IMR-90 (cell line): ENCODE measurements around the gene SVIP. TPM values are rescaled to one million over a fixed set of nuclear protein-coding genes. Genes with fewer than 3 reads are reported as not detected.
A peak's percentile ranks its signal among the peaks of the same experiment; 100 is the strongest.

Experiments used
- ATAC-seq: fragments of 200-7000 bp; cut with Tn5 transposase; 2 replicates; pipeline ENCODE4 v1.9.1; 2020; ENCODE audit warnings: low read depth, mild to moderate bottlenecking, moderate library complexity
- BruUV-seq: library from RNA; stranded (reverse); fragments of 400-500 nt; replicated peaks from 2 replicates; lab custom pipeline; 2021; lab: Mats Ljungman, UMichigan
- CTCF ChIA-PET: fragments of 300-600 bp; formaldehyde crosslinking; extraction: SDS; loops from one replicate; lab custom pipeline; 2021; ENCODE audit warnings: antibody characterized with exemption; lab: Yijun Ruan, JAX
- POLR2A ChIA-PET: fragments of 300-600 bp; sonication (Branson Sonifier 250); formaldehyde crosslinking; loops from one replicate; lab custom pipeline; 2022; ENCODE audit warnings: antibody characterized with exemption; ENCODE audit not compliant: unreplicated experiment; lab: Charles Lee
- DNase-seq: peaks from one replicate; pipeline ENCODE4 v3.0.0; 2013
- H2AFZ ChIP-seq: replicated peaks from 2 replicates; pipeline ENCODE3; 2013; ENCODE audit warnings: low read length, mild to moderate bottlenecking; ENCODE audit not compliant: poor library complexity
- H2AK5ac ChIP-seq: 2 replicates; pipeline ENCODE4 v1.6.1; 2013; ENCODE audit warnings: low read depth, low read length, inconsistent platforms
- H2AK9ac ChIP-seq: replicated peaks from 2 replicates; pipeline ENCODE3; 2013; ENCODE audit warnings: mild to moderate bottlenecking, low read depth, low read length, moderate library complexity; ENCODE audit not compliant: poor library complexity
- H2BK120ac ChIP-seq: 2 replicates; pipeline ENCODE4 v1.6.1; 2013; ENCODE audit warnings: low read depth, low read length, inconsistent platforms
- H2BK15ac ChIP-seq: 3 replicates; pipeline ENCODE4 v1.6.1; 2013; ENCODE audit warnings: low read depth, low read length, inconsistent platforms
- H2BK20ac ChIP-seq: 2 replicates; pipeline ENCODE4 v1.6.1; 2013; ENCODE audit warnings: low read depth, mild to moderate bottlenecking, inconsistent platforms, low read length, moderate library complexity
- H2BK5ac ChIP-seq: 2 replicates; pipeline ENCODE4 v1.6.1; 2013; ENCODE audit warnings: mild to moderate bottlenecking, low read depth, low read length, inconsistent platforms; ENCODE audit not compliant: poor library complexity, severe bottlenecking
- H3K14ac ChIP-seq: replicated peaks from 2 replicates; pipeline ENCODE4 v1.6.1; 2013; ENCODE audit warnings: low read depth, low read length, inconsistent platforms
- H3K18ac ChIP-seq: 2 replicates; pipeline ENCODE4 v1.6.1; 2013; ENCODE audit warnings: low read depth, low read length, control low read depth
- H3K23ac ChIP-seq: 2 replicates; pipeline ENCODE4 v1.6.1; 2013; ENCODE audit warnings: low read depth, low read length, inconsistent platforms
- H3K27ac ChIP-seq: 2 replicates; pipeline ENCODE4 v1.5.1; 2013; ENCODE audit warnings: mild to moderate bottlenecking, control low read depth, low read length; ENCODE audit not compliant: insufficient read depth
- H3K27me3 ChIP-seq: 2 replicates; pipeline ENCODE4 v1.6.1; 2013; ENCODE audit warnings: low read length; ENCODE audit not compliant: control insufficient read depth, insufficient read depth
- H3K36me3 ChIP-seq: 2 replicates; pipeline ENCODE4 v1.6.1; 2013; ENCODE audit warnings: low read length, mixed read lengths; ENCODE audit not compliant: control insufficient read depth, insufficient read depth
- H3K4ac ChIP-seq: 2 replicates; pipeline ENCODE4 v1.6.1; 2013; ENCODE audit warnings: low read depth, low read length, inconsistent platforms
- H3K4me1 ChIP-seq: 2 replicates; pipeline ENCODE4 v1.6.1; 2013; ENCODE audit warnings: low read length, mixed read lengths; ENCODE audit not compliant: control insufficient read depth, insufficient read depth
- H3K4me2 ChIP-seq: 2 replicates; pipeline ENCODE4 v1.6.1; 2013; ENCODE audit warnings: low read depth, mild to moderate bottlenecking, control low read depth, low read length, moderate library complexity
- H3K4me3 ChIP-seq: 2 replicates; pipeline ENCODE4 v1.5.1; 2013; ENCODE audit warnings: low read depth, mild to moderate bottlenecking, control low read depth, low read length, moderate library complexity; ENCODE audit not compliant: insufficient read depth
- H3K56ac ChIP-seq: 2 replicates; pipeline ENCODE4 v1.6.1; 2013; ENCODE audit warnings: low read length, inconsistent platforms; ENCODE audit not compliant: insufficient read depth; ENCODE audit errors: extremely low read depth
- H3K79me1 ChIP-seq, 2 experiments: 2 replicates each; pipeline ENCODE4 v1.6.1; 2013; ENCODE audit warnings: low read length in 2 of 2, inconsistent platforms in 1 of 2, low read depth in 1 of 2
- H3K9ac ChIP-seq: 2 replicates; pipeline ENCODE4 v1.6.1; 2013; ENCODE audit warnings: low read depth, low read length, control low read depth
- H3K9me1 ChIP-seq: 2 replicates; pipeline ENCODE4 v1.6.1; 2013; ENCODE audit warnings: low read length, inconsistent platforms; ENCODE audit not compliant: insufficient read depth
- H3K9me3 ChIP-seq: 2 replicates; pipeline ENCODE4 v1.6.1; 2013; ENCODE audit warnings: low read length; ENCODE audit not compliant: control insufficient read depth, insufficient read depth
- H4K20me1 ChIP-seq: 2 replicates; pipeline ENCODE4 v1.6.1; 2013; ENCODE audit warnings: low read length, inconsistent platforms; ENCODE audit not compliant: insufficient read depth
- H4K5ac ChIP-seq: 2 replicates; pipeline ENCODE4 v1.6.1; 2013; ENCODE audit warnings: mild to moderate bottlenecking, low read depth, low read length, control low read depth
- H4K8ac ChIP-seq, 2 experiments: 2 replicates each; pipeline ENCODE4 v1.6.1; 2013; ENCODE audit warnings: low read depth in 2 of 2, low read length in 2 of 2, control low read depth in 1 of 2, inconsistent platforms in 1 of 2
- H4K91ac ChIP-seq: 2 replicates; pipeline ENCODE4 v1.6.1; 2013; ENCODE audit warnings: low read depth, low read length, inconsistent platforms; ENCODE audit not compliant: insufficient read depth
- BHLHE40 ChIP-seq: fragments of 150-350 bp; IDR thresholded peaks from 2 replicates; pipeline ENCODE4 v1.6.1; 2016; ENCODE audit warnings: mild to moderate bottlenecking, low read depth, low read length
- CEBPB ChIP-seq: IDR thresholded peaks from 2 replicates; pipeline ENCODE4 v1.6.1; 2012; ENCODE audit warnings: low read depth, low read length, improper control_type of control experiment
- CHD1 ChIP-seq: IDR thresholded peaks from 2 replicates; pipeline ENCODE4 v1.6.1; 2012; ENCODE audit warnings: low read depth, low read length, improper control_type of control experiment
- MAFK ChIP-seq: IDR thresholded peaks from 2 replicates; pipeline ENCODE4 v1.6.1; 2012; ENCODE audit warnings: low read depth, low read length, improper control_type of control experiment
- MAZ ChIP-seq: IDR thresholded peaks from 2 replicates; pipeline ENCODE4 v1.6.1; 2012; ENCODE audit warnings: low read depth, mild to moderate bottlenecking, low read length, improper control_type of control experiment, moderate library complexity, borderline replicate concordance
- MXI1 ChIP-seq: IDR thresholded peaks from 2 replicates; pipeline ENCODE4 v1.6.1; 2012; ENCODE audit warnings: low read depth, mild to moderate bottlenecking, low read length, moderate library complexity, borderline replicate concordance
- NFE2L2 ChIP-seq: fragments of 150-350 bp; IDR thresholded peaks from 2 replicates; pipeline ENCODE4 v1.6.1; 2016; ENCODE audit warnings: low read depth, mild to moderate bottlenecking, low read length
- RAD21 ChIP-seq: IDR thresholded peaks from 2 replicates; pipeline ENCODE4 v1.6.1; 2012; ENCODE audit warnings: low read length, improper control_type of control experiment
- RCOR1 ChIP-seq: IDR thresholded peaks from 2 replicates; pipeline ENCODE4 v1.6.1; 2012; ENCODE audit warnings: mild to moderate bottlenecking, low read length, improper control_type of control experiment; ENCODE audit not compliant: insufficient replicate concordance
- RFX5 ChIP-seq: IDR thresholded peaks from 2 replicates; pipeline ENCODE4 v1.8.0; 2012; ENCODE audit warnings: low read depth, mild to moderate bottlenecking, low read length, moderate library complexity
- WGBS, 2 experiments: methylation state at CpG; one replicate each; pipeline versions ENCODE4 v1.1.5 to v1.1.7; 2013; ENCODE audit warnings: missing lambda C conversion rate in 2 of 2; ENCODE audit not compliant: insufficient read length in 1 of 2; ENCODE audit errors: extremely low coverage in 2 of 2; 5-methylcytosine and 5-hydroxymethylcytosine counted together
- dilution Hi-C: fragments of 300-500 bp; cut with HindIII; formaldehyde crosslinking; loops from one replicate; pipeline ENCODE4 v1.14.3; 2018; ENCODE audit warnings: low sequenced_read_pairs; ENCODE audit not compliant: unreplicated experiment
- in situ Hi-C: fragments of 300-500 bp; cut with MboI; formaldehyde crosslinking; loops from 3 replicates; pipeline ENCODE4 v1.14.3; 2019; ENCODE audit warnings: low sequenced_read_pairs, inconsistent platforms, mixed read lengths
- intact Hi-C: fragments of 100-400 bp; cut with micrococcal nuclease; formaldehyde crosslinking; loops from 2 replicates; pipeline ENCODE4 v1.10.0; 2022
- polyA plus RNA-seq, 3 experiments: library from polyadenylated mRNA; depleted of rRNA; stranded (reverse); fragments of >200 nt; gene quantifications; 2 replicates each; pipeline ENCODE4 v1.2.3, GENCODE V29; 2012; ENCODE audit warnings: low replicate concordance in 1 of 3
- total RNA-seq: library from RNA; depleted of rRNA; stranded (reverse); fragments of >200 nt; gene quantifications from 2 replicates; pipeline ENCODE4 v1.2.3, GENCODE V29; 2012
- TF ChIP-seq, protein P1 (sequence below): fragments of 150-350 bp; IDR thresholded peaks from 2 replicates; pipeline ENCODE4 v1.6.1; 2016; ENCODE audit warnings: low read depth, mild to moderate bottlenecking, low read length, moderate library complexity, borderline replicate concordance
- TF ChIP-seq, protein P2 (sequence below): conservative IDR thresholded peaks from 2 replicates; pipeline ENCODE4 v1.5.1; 2012; ENCODE audit warnings: mild to moderate bottlenecking, low read depth, low read length, improper control_type of control experiment

Gene SVIP
- total and polyA plus RNA-seq, 2 of the 4 experiments (the other 2 are of a cell fraction) = 2.0 to 6.8 TPM

DNA sequence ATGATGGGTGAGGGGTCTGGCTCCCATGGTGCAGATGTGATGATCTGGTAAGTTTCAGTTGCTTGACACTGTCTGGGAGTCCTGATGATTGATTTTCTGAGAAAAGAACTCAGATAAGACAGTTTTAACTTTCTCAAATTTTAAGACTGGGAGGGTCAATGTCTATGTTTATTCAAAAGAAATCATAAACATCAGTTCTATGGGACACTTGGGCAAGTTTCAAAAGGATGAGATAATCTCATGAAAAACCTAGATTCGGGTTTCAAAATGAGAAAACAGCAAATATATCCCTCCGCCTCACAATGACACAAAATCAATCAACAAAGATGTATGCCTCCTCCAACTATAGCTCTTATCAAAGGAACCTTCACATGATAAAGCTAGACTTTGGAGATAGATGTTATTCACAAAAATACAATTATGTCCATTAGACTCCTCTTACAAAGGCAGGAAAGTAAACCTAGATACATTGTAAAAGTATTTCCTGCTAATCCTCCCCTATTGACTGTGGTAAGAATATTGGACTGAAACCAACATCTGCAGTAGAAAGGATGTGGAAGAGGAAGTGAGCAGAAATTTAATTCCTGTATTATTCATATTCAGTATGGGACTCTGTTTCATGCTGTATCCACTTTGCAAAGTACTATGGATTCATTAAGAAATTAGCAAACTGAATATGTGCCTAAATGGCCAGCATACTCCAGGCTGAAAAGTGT lies 21.6 kb downstream of the SVIP start:
- intact Hi-C loops (no loop called here), in situ Hi-C loops (no loop called here), dilution Hi-C loops (no loop called here)
- Histone ChIP-seq H3K4me2 (no peak overlapping the region), H3K27ac (no peak overlapping the region), H4K91ac (no peak overlapping the region), H3K9ac (no peak overlapping the region), H3K56ac (no peak overlapping the region), H2BK20ac (no peak overlapping the region), H2AFZ (no peak overlapping the region), H3K4me3 (no peak overlapping the region), H3K79me1 (no peaks in the 10 kb centered on the region), H3K4me1 (no peaks in the 10 kb centered on the region), H2AK5ac (no peak overlapping the region), H3K27me3 (no peaks in the 10 kb centered on the region; the same call in 1 of the 2 replicates), H3K23ac (no peak overlapping the region), H2AK9ac (no peak overlapping the region), H2BK5ac (no peak overlapping the region), H3K9me1 (no peaks in the 10 kb centered on the region), H2BK15ac (no peak overlapping the region), H3K9me3 (no peaks in the 10 kb centered on the region), H4K5ac (no peak overlapping the region), H4K8ac (no peak overlapping the region), H3K4ac (no peak overlapping the region), H4K20me1 (no peaks in the 10 kb centered on the region), H2BK120ac (no peak overlapping the region), H3K36me3 (no peaks in the 10 kb centered on the region), H3K18ac (no peak overlapping the region), H3K14ac (no peak overlapping the region)
- WGBS, 2 experiments = no CpG with 5 or more reads among the region's 2 CpGs
- no TSS peak for BruUV-seq
- TF ChIP-seq BHLHE40 = no peak
- no peak for TF ChIP-seq RCOR1
- no peak for TF ChIP-seq NFE2L2
- TF ChIP-seq, protein P1, sequence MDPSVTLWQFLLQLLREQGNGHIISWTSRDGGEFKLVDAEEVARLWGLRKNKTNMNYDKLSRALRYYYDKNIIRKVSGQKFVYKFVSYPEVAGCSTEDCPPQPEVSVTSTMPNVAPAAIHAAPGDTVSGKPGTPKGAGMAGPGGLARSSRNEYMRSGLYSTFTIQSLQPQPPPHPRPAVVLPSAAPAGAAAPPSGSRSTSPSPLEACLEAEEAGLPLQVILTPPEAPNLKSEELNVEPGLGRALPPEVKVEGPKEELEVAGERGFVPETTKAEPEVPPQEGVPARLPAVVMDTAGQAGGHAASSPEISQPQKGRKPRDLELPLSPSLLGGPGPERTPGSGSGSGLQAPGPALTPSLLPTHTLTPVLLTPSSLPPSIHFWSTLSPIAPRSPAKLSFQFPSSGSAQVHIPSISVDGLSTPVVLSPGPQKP = no peak
- TF ChIP-seq MXI1 = no peak
- no peak for TF ChIP-seq RFX5
- no peak for TF ChIP-seq CHD1
- TF ChIP-seq MAFK = no peak
- no peak for TF ChIP-seq RAD21
- TF ChIP-seq, protein P2, sequence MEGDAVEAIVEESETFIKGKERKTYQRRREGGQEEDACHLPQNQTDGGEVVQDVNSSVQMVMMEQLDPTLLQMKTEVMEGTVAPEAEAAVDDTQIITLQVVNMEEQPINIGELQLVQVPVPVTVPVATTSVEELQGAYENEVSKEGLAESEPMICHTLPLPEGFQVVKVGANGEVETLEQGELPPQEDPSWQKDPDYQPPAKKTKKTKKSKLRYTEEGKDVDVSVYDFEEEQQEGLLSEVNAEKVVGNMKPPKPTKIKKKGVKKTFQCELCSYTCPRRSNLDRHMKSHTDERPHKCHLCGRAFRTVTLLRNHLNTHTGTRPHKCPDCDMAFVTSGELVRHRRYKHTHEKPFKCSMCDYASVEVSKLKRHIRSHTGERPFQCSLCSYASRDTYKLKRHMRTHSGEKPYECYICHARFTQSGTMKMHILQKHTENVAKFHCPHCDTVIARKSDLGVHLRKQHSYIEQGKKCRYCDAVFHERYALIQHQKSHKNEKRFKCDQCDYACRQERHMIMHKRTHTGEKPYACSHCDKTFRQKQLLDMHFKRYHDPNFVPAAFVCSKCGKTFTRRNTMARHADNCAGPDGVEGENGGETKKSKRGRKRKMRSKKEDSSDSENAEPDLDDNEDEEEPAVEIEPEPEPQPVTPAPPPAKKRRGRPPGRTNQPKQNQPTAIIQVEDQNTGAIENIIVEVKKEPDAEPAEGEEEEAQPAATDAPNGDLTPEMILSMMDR = no peak
- no peak for TF ChIP-seq MAZ
- TF ChIP-seq CEBPB = no peak
- CTCF ChIA-PET = interaction anchor here (1.1 kb wide), 1 partner anchor 12 kb away, joined by 4 read pairs; no protein-coding TSS in a partner anchor
- DNase-seq = peak; percentile 60
- POLR2A ChIA-PET = no interaction called here
- peak; percentile 24; the same call in 1 of the 2 replicates for ATAC-seq
